Neutrophil (primary cell): Measurements from ENCODE around the gene TMEM217.

ENCODE experiments used
- H3K27ac ChIP-seq: fragments of 200-600 bp; sonication (generic); 2 replicates; pipeline ENCODE4 v1.5.1; 2016; ENCODE audit warnings: mild to moderate bottlenecking, moderate library complexity
- H3K27me3 ChIP-seq: fragments of 200-600 bp; sonication (generic); 2 replicates; pipeline ENCODE4 v1.6.0; 2016; ENCODE audit warnings: mild to moderate bottlenecking
- H3K36me3 ChIP-seq: fragments of 200-600 bp; sonication (generic); 2 replicates; pipeline ENCODE4 v1.5.1; 2017
- H3K4me1 ChIP-seq, 2 experiments: fragments of 200-600 bp in 1 of 2; sonication (generic) in 1 of 2; 1 replicate in 1 of 2; 2 replicates in 1 of 2; pipeline versions ENCODE4 v1.5.1 to v1.6.1; 2013 to 2016; ENCODE audit warnings: low read depth in 1 of 2, low read length in 1 of 2, mild to moderate bottlenecking in 1 of 2, moderate library complexity in 1 of 2; ENCODE audit not compliant: control insufficient read depth in 1 of 2, insufficient read depth in 1 of 2
- H3K4me3 ChIP-seq, 2 experiments: fragments of 200-600 bp in 1 of 2; sonication (generic) in 1 of 2; 1 replicate in 1 of 2; 2 replicates in 1 of 2; pipeline ENCODE4 v1.5.1; 2013 to 2016; ENCODE audit warnings: low read depth in 1 of 2, low read length in 1 of 2, mild to moderate bottlenecking in 1 of 2, moderate library complexity in 1 of 2
- H3K9me3 ChIP-seq: fragments of 200-600 bp; sonication (generic); 2 replicates; pipeline ENCODE4 v1.5.1; 2016
- CTCF ChIP-seq: fragments of 200-600 bp; sonication (generic); IDR thresholded peaks from 2 replicates; pipeline ENCODE4 v1.5.1; 2016; ENCODE audit warnings: antibody characterized with exemption

Gene TMEM217

GRCh38 chr6:37218511-37218910, 39.4 kb downstream of the TMEM217 start:
- TF ChIP-seq CTCF: no peak
- Histone ChIP-seq H3K4me1 (peaks cover 55 to 69% of the 10 kb centered on the region in 2 experiments), H3K27ac (peak overlapping the region; percentile 85), H3K9me3 (no peaks in the 10 kb centered on the region), H3K36me3 (no peaks in the 10 kb centered on the region), H3K4me3 (peak overlapping the region in 1 of 2 experiments; percentile 31), H3K27me3 (no peaks in the 10 kb centered on the region)

GRCh38 chr6:37218061-37218460, 39.9 kb downstream of the TMEM217 start:
- peak overlapping the region in 1 of 2 experiments; percentile 31 for H3K4me3 ChIP-seq
- H3K27me3 ChIP-seq: no peaks in the 10 kb centered on the region
- no peaks in the 10 kb centered on the region for H3K36me3 ChIP-seq
- H3K4me1 ChIP-seq: peaks cover 57 to 71% of the 10 kb centered on the region in 2 experiments
- TF ChIP-seq CTCF: no peak
- no peaks in the 10 kb centered on the region for H3K9me3 ChIP-seq
- peak overlapping the region; percentile 85 for H3K27ac ChIP-seq

- H3K9me3 ChIP-seq: no peaks in the 10 kb centered on the region
- no peaks in the 10 kb centered on the region for H3K36me3 ChIP-seq
- H3K4me1 ChIP-seq: peaks cover 31 to 32% of the 10 kb centered on the region in 2 experiments
- TF ChIP-seq CTCF: no peak
- no peaks in the 10 kb centered on the region for H3K27me3 ChIP-seq
- no peak overlapping the region for H3K4me3 ChIP-seq
- no peak overlapping the region for H3K27ac ChIP-seq
Observed at GRCh38 chr6:37212268-37212667, 45.7 kb downstream of the TMEM217 start.

GRCh38 chr6:37210313-37210968, 47.5 kb downstream of the TMEM217 start:
- H3K27ac ChIP-seq: no peak overlapping the region
- peaks cover 36 to 43% of the 10 kb centered on the region in 2 experiments for H3K4me1 ChIP-seq
- no peaks in the 10 kb centered on the region for H3K36me3 ChIP-seq
- H3K9me3 ChIP-seq: no peaks in the 10 kb centered on the region
- TF ChIP-seq CTCF: peak; percentile 94
- H3K4me3 ChIP-seq: no peak overlapping the region
- H3K27me3 ChIP-seq: no peaks in the 10 kb centered on the region

- Histone ChIP-seq H3K4me3 (no peak overlapping the region), H3K9me3 (no peaks in the 10 kb centered on the region), H3K27me3 (no peaks in the 10 kb centered on the region), H3K36me3 (no peaks in the 10 kb centered on the region), H3K4me1 (peaks cover 34 to 43% of the 10 kb centered on the region in 2 experiments), H3K27ac (no peak overlapping the region)
- TF ChIP-seq CTCF: no peak
Observed at GRCh38 chr6:37209461-37210205, 48.3 kb downstream of the TMEM217 start.
